MCF 10A (cell line): ENCODE data around the gene MRPS34. TPM values are rescaled to one million over a fixed set of nuclear protein-coding genes. Genes with fewer than 3 reads are reported as not detected.

Source experiments
- BruUV-seq: library from RNA; stranded (reverse); fragments of 400-500 nt; replicated peaks from 2 replicates; lab custom pipeline; 2021; lab: Mats Ljungman, UMichigan
- CTCF ChIA-PET: fragments of 300-600 bp; sonication (Branson Sonifier 250); formaldehyde crosslinking; extraction: SDS; loops from one replicate; lab custom pipeline; 2021; ENCODE audit warnings: antibody characterized with exemption, inconsistent platforms; lab: Yijun Ruan, JAX
- POLR2A ChIA-PET: fragments of 300-600, 350-650 bp; sonication (Branson Sonifier 250); formaldehyde crosslinking; extraction: SDS; loops from one replicate; lab custom pipeline; 2020; ENCODE audit warnings: antibody characterized with exemption, inconsistent platforms; lab: Yijun Ruan, JAX
- DNase-seq: peaks from one replicate; pipeline ENCODE4 v3.0.0-alpha.2; 2018; ENCODE audit not compliant: unreplicated experiment
- H3K27ac Mint-ChIP-seq: one replicate; pipeline ENCODE4 v1.8.0; 2022; ENCODE audit warnings: mild to moderate bottlenecking, low read depth, mixed read lengths; ENCODE audit not compliant: unreplicated experiment
- H3K27me3 Mint-ChIP-seq: one replicate; pipeline ENCODE4 v1.8.0; 2022; ENCODE audit warnings: mixed read lengths; ENCODE audit not compliant: insufficient read depth, unreplicated experiment
- H3K36me3 Mint-ChIP-seq: one replicate; pipeline ENCODE4 v1.8.0; 2022; ENCODE audit warnings: mild to moderate bottlenecking, moderate library complexity, mixed read lengths; ENCODE audit not compliant: insufficient read depth, unreplicated experiment
- H3K4me1 Mint-ChIP-seq: one replicate; pipeline ENCODE4 v1.8.0; 2022; ENCODE audit warnings: mixed read lengths; ENCODE audit not compliant: insufficient read depth, unreplicated experiment
- H3K4me3 Mint-ChIP-seq: one replicate; pipeline ENCODE4 v1.8.0; 2022; ENCODE audit warnings: mild to moderate bottlenecking, moderate library complexity, mixed read lengths; ENCODE audit not compliant: unreplicated experiment
- H3K9me3 Mint-ChIP-seq: one replicate; pipeline ENCODE4 v1.8.0; 2022; ENCODE audit warnings: mixed read lengths; ENCODE audit not compliant: unreplicated experiment
- CTCF ChIP-seq: fragments of 200-600 bp; IDR thresholded peaks from one replicate; pipeline ENCODE4 v1.8.0; 2022; ENCODE audit warnings: antibody characterized with exemption, mild to moderate bottlenecking; ENCODE audit not compliant: unreplicated experiment
- intact Hi-C: fragments of 100-400 bp; cut with micrococcal nuclease; formaldehyde crosslinking; loops from 2 replicates; pipeline ENCODE4 v1.14.1; 2022
- total RNA-seq: library from RNA; stranded (reverse); gene quantifications from 2 replicates; pipeline ENCODE4 v1.2.3, GENCODE V29; 2022

The MRPS34 gene
- total RNA-seq, 1 experiment from 2014 or later, result 102 TPM

GRCh38 chr16:1744338-1744840, 28.5 kb downstream of the MRPS34 start:
- ChIA-PET CTCF (interaction anchor here (1.2 to 2.2 kb wide), 6 partner anchors 20 to 38 kb away, joined by 3 to 13 read pairs (median 6); partner anchors contain the start of gene MAPK8IP3), POLR2A (interaction anchor here (0.6 to 5.3 kb wide), 14 partner anchors 11 to 134 kb away, joined by 3 to 95 read pairs (median 4); partner anchors contain the start of genes EME2, IFT140, JPT2 and MAPK8IP3)
- Mint-ChIP-seq H3K27ac (peak overlapping the region; percentile 89), H3K36me3 (peaks cover 36% of the 10 kb centered on the region), H3K4me1 (peaks cover 34% of the 10 kb centered on the region), H3K9me3 (no peaks in the 10 kb centered on the region), H3K27me3 (no peaks in the 10 kb centered on the region), H3K4me3 (peak overlapping the region; percentile 17)
- intact Hi-C loops, result loop anchor here (2.0 kb wide), 1 partner anchor 26 kb away; the partner anchor contains the start of gene NME3
- BruUV-seq, result no TSS peak
- TF ChIP-seq CTCF, result no peak
- DNase-seq, result no peak

GRCh38 chr16:1743376-1744337, 29.3 kb downstream of the MRPS34 start:
- no peaks in the 10 kb centered on the region for H3K9me3 Mint-ChIP-seq
- peak; percentile 76 for DNase-seq
- no peak overlapping the region for H3K27ac Mint-ChIP-seq
- H3K36me3 Mint-ChIP-seq, result peaks cover 29% of the 10 kb centered on the region
- no TSS peak for BruUV-seq
- H3K27me3 Mint-ChIP-seq, result no peaks in the 10 kb centered on the region
- no peak for TF ChIP-seq CTCF
- peaks cover 34% of the 10 kb centered on the region for H3K4me1 Mint-ChIP-seq
- POLR2A ChIA-PET, result interaction anchor here (0.6 to 5.3 kb wide), 10 partner anchors 11 to 132 kb away, joined by 3 to 95 read pairs (median 6); partner anchors contain the start of genes EME2, FAHD1, HAGH and JPT2
- intact Hi-C loops, result loop anchor here (2.0 kb wide), 1 partner anchor 27 kb away; the partner anchor contains the start of gene NME3
- CTCF ChIA-PET, result interaction anchor here (1.2 to 1.8 kb wide), 3 partner anchors 19 to 38 kb away, joined by 5 to 7 read pairs (median 5); partner anchors contain the start of gene MAPK8IP3
- peak overlapping the region; percentile 25 for H3K4me3 Mint-ChIP-seq

GRCh38 chr16:1741553-1742165, 31.3 kb downstream of the MRPS34 start:
- Mint-ChIP-seq H3K4me1 (peaks cover 27% of the 10 kb centered on the region), H3K27me3 (no peaks in the 10 kb centered on the region), H3K27ac (no peak overlapping the region), H3K36me3 (peaks cover 20% of the 10 kb centered on the region), H3K4me3 (no peak overlapping the region), H3K9me3 (no peaks in the 10 kb centered on the region)
- no peak for DNase-seq
- intact Hi-C loops, result no loop called here
- ChIA-PET CTCF (interaction anchor here (0.6 kb wide), 1 partner anchor 299 kb away, joined by 3 read pairs; no protein-coding TSS in a partner anchor), POLR2A (interaction anchor here (0.6 kb wide), 1 partner anchor 36 kb away, joined by 3 read pairs; the partner anchor contains the start of gene MAPK8IP3)
- BruUV-seq, result no TSS peak
- TF ChIP-seq CTCF, result no peak
